ENCODE data around the gene ASPSCR1.

- TF ChIP-seq, protein P1, sequence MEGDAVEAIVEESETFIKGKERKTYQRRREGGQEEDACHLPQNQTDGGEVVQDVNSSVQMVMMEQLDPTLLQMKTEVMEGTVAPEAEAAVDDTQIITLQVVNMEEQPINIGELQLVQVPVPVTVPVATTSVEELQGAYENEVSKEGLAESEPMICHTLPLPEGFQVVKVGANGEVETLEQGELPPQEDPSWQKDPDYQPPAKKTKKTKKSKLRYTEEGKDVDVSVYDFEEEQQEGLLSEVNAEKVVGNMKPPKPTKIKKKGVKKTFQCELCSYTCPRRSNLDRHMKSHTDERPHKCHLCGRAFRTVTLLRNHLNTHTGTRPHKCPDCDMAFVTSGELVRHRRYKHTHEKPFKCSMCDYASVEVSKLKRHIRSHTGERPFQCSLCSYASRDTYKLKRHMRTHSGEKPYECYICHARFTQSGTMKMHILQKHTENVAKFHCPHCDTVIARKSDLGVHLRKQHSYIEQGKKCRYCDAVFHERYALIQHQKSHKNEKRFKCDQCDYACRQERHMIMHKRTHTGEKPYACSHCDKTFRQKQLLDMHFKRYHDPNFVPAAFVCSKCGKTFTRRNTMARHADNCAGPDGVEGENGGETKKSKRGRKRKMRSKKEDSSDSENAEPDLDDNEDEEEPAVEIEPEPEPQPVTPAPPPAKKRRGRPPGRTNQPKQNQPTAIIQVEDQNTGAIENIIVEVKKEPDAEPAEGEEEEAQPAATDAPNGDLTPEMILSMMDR (IDR thresholded peaks at IDR 0.05; ENCODE audit: insufficient read depth, low read length, poor library complexity, severe bottlenecking), result no peak
- TF ChIP-seq EZH2phosphoT487 (conservative IDR thresholded peaks at IDR 0.05; ENCODE audit: low read length), result no peak
Measured at GRCh38 chr17:81999976-82000802, 22.8 kb downstream of the ASPSCR1 start.

Measured in SU-DHL-6 (cell line).